MM.1S (cell line): Measurements from ENCODE around the gene PRR35.

Experiments
- CTCF ChIP-seq: fragments of 300-600 bp; sonication (generic); IDR thresholded peaks from 2 replicates; pipeline ENCODE4 v1.5.1; 2016; ENCODE audit warnings: antibody characterized with exemption, low read length, mixed read lengths
- EZH2 ChIP-seq: fragments of 300-600 bp; sonication (generic); optimal IDR thresholded peaks from 2 replicates; pipeline ENCODE3; 2017; ENCODE audit warnings: low read depth, mild to moderate bottlenecking, antibody characterized with exemption, low read length, mixed read lengths
- EZH2phosphoT487 ChIP-seq: fragments of 300-600 bp; sonication (generic); IDR thresholded peaks from 2 replicates; pipeline ENCODE4 v1.6.1; 2018; ENCODE audit warnings: antibody characterized with exemption, low read length

- TF ChIP-seq CTCF, result no peak
- no peak for TF ChIP-seq EZH2
- no peak for TF ChIP-seq EZH2phosphoT487
Observed at GRCh38 chr16:561957-562938, 2.1 kb downstream of the PRR35 start.
